ENCODE measurements around the gene MOB3A.

MOB3A gene

DNA sequence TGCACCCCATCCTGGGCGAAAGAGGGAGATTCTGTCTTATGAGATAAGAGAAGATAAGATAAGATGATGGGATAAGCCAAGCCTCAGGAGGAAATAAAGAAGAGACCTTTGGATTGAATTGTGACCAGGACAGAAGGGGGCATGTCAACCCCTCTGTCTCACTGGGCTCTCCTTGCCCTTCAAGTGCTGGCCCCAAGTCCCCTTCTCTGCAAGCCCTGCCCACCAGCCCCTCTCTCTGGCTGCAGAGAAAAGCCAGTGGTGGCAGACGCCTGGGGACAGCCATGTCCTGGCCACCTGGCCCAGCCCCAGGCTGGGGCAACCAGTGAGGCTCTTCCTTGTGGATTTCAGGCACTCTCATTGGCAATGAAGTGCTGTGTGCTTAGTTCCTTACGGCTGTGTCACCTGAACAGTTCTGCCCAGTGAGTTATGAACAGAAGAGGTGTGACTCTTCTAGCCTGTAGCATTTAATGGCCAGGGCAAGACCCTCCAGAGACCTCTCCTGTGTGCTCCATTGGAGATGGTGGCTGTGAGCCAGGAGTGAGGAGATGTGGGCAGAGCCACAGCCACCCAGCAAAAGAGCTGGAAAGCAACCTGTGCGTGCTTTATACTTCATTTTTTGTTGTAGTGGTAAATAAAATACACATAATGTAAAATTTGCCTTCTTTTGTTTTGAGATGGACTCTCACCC lies 74.5 kb downstream of the MOB3A start:
- no peak for DNase-seq
